BJ (cell line): ENCODE results near the gene ANKRD35. TPM values are rescaled to one million over a fixed set of nuclear protein-coding genes. Genes with fewer than 3 reads are reported as not detected.

Experiments
- CTCF ChIA-PET: fragments of 350-600 bp; formaldehyde crosslinking; extraction: SDS; loops from one replicate; lab custom pipeline; 2021; ENCODE audit warnings: antibody characterized with exemption, inconsistent platforms; lab: Yijun Ruan, JAX
- POLR2A ChIA-PET: fragments of 300-600 bp; sonication (Branson Sonifier 250); formaldehyde crosslinking; extraction: SDS; loops from one replicate; lab custom pipeline; 2021; ENCODE audit warnings: antibody characterized with exemption; lab: Charles Lee
- DNase-seq: peaks from one replicate; pipeline ENCODE4 v3.0.0-alpha.2; 2011; ENCODE audit warnings: low read depth
- H3K27me3 ChIP-seq: 2 replicates; pipeline ENCODE4 v1.6.0; 2011; ENCODE audit warnings: low read length; ENCODE audit not compliant: control insufficient read depth, insufficient read depth
- H3K36me3 ChIP-seq: 2 replicates; pipeline ENCODE4 v1.5.1; 2011; ENCODE audit warnings: low read length; ENCODE audit not compliant: control insufficient read depth, insufficient read depth
- H3K4me3 ChIP-seq: 2 replicates; pipeline ENCODE4 v1.5.1; 2011; ENCODE audit warnings: low read depth, mild to moderate bottlenecking, control low read depth, low read length
- polyA plus RNA-seq: library from polyadenylated mRNA; depleted of rRNA; stranded (reverse); fragments of >200 nt; gene quantifications from 2 replicates; pipeline ENCODE4 v1.2.3, GENCODE V29; 2011
- TF ChIP-seq, protein P1 (sequence below): IDR thresholded peaks from 2 replicates; pipeline ENCODE4 v1.5.1; 2011; ENCODE audit warnings: low read depth, mild to moderate bottlenecking, control low read depth, inconsistent platforms, low read length, moderate library complexity; ENCODE audit not compliant: insufficient read depth

The ANKRD35 gene
- polyA plus RNA-seq, 1 experiment = 1.5 TPM

DNA sequence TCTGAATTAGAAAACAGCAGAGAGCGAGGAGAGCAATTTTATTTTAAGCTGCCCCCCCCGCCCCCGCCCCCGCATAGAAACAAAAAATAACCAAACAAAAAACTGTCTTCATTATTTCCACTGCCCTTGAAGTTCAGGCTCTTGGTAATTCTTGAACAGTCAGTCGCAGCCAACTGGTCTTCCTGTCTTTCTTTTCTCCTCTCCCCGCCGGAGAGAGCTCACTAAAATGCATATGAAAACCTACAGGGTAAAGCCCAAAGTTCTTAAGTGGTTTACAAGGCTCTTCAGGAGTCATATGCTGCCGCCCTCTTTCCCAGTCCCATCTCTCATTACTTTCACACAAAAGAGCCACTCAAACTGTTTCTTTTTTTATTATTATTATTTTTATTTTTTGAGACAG, 1.1 kb upstream of the ANKRD35 start:
- Histone ChIP-seq H3K36me3 (no peaks in the 10 kb centered on the region), H3K27me3 (peaks cover 3% of the 10 kb centered on the region; the same call in 1 of the 2 replicates), H3K4me3 (no peak overlapping the region)
- DNase-seq = no peak
- ChIA-PET POLR2A (no interaction called here), CTCF (interaction anchor here (3.8 kb wide), 1 partner anchor 23 kb away, joined by 19 read pairs; the partner anchor contains the start of gene ITGA10)
- TF ChIP-seq, protein P1, sequence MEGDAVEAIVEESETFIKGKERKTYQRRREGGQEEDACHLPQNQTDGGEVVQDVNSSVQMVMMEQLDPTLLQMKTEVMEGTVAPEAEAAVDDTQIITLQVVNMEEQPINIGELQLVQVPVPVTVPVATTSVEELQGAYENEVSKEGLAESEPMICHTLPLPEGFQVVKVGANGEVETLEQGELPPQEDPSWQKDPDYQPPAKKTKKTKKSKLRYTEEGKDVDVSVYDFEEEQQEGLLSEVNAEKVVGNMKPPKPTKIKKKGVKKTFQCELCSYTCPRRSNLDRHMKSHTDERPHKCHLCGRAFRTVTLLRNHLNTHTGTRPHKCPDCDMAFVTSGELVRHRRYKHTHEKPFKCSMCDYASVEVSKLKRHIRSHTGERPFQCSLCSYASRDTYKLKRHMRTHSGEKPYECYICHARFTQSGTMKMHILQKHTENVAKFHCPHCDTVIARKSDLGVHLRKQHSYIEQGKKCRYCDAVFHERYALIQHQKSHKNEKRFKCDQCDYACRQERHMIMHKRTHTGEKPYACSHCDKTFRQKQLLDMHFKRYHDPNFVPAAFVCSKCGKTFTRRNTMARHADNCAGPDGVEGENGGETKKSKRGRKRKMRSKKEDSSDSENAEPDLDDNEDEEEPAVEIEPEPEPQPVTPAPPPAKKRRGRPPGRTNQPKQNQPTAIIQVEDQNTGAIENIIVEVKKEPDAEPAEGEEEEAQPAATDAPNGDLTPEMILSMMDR = no peak

DNA sequence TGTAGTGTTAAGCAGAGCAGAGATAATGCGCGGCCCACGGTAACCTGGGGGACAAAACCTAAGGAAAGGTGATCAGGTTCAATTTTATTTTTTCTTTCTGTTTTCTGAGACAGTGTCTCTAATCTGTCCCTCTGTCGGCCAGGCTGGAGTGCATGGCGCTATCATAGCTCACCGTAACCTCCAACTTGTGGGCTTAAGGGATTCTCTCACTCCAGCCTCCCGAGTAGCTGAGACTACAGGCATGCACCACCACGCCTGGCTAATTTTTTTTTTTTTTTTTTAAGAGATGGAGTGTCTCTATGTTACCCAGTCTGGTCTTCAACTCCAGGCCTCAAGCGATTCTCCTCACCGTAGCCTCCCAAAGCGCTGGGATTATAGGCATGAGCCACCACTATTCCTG, 724 bp upstream of the ANKRD35 start:
- POLR2A ChIA-PET = no interaction called here

DNA sequence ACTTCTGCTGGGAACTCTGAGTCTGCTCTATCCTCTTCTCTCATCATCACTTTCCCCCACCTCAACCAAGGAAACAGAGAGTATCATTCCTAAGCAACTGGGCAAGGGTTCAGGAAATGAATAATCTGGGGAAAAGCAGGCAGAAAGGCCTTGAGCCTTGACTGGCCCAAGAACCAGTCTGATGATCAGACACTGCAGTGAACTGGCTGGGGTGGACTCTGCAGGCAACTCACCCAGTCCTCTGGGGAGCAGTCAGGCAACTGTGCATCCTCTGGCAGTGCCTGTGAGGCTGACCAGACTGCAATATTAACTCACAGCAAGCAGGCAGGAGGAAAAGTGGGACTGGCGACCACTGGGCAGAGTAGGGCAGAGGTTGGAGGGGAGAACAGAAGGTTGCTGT, 991 bp downstream of the ANKRD35 start:
- H3K4me3 ChIP-seq = no peak overlapping the region
- CTCF ChIA-PET = interaction anchor here (1.2 to 3.8 kb wide), 4 partner anchors 25 to 123 kb away, joined by 3 to 19 read pairs (median 5); partner anchors contain the start of genes ITGA10 and NUDT17
- POLR2A ChIA-PET = no interaction called here
- peaks cover 3% of the 10 kb centered on the region; the same call in 1 of the 2 replicates for H3K27me3 ChIP-seq
- TF ChIP-seq, protein P1 = no peak
- H3K36me3 ChIP-seq = no peaks in the 10 kb centered on the region
- no peak for DNase-seq

More for the DNA sequence above, 724 bp upstream of the ANKRD35 start:
- CTCF ChIA-PET = interaction anchor here (1.2 to 3.8 kb wide), 3 partner anchors 23 to 79 kb away, joined by 3 to 19 read pairs (median 4); partner anchors contain the start of genes ITGA10 and RBM8A
- peaks cover 3% of the 10 kb centered on the region; the same call in 1 of the 2 replicates for H3K27me3 ChIP-seq
- peak overlapping the region; percentile 64 for H3K4me3 ChIP-seq
- TF ChIP-seq, protein P1 = no peak
- DNase-seq = no peak
- H3K36me3 ChIP-seq = no peaks in the 10 kb centered on the region

DNA sequence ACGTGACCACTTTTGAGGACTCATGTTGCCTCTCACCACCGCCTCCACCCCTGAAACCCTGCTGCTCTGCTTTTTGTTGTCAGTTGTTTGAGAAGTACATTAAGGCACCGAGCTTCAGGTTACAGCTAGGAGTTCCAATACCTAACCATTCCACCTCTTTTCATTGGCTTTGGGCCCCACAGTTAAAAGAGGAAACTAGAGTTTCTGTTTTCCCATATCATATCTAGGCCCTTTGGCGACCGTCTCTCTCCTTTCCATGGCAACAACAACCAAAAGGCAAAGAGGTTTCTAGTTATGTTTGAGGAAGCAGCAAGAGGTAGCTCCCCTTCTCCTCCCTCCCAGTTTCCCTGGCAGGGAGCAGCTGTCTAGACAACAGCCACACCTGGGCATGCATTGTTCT, 5.9 kb downstream of the ANKRD35 start:
- TF ChIP-seq, protein P1 = no peak
- Histone ChIP-seq H3K27me3 (no peaks in the 10 kb centered on the region), H3K36me3 (no peaks in the 10 kb centered on the region), H3K4me3 (no peak overlapping the region)
- ChIA-PET POLR2A (interaction anchor here (0.6 kb wide), 1 partner anchor 28 kb away, joined by 3 read pairs; no protein-coding TSS in a partner anchor), CTCF (interaction anchor here (1.0 to 4.1 kb wide), 4 partner anchors 12 to 35 kb away, joined by 4 to 29 read pairs (median 6); partner anchors contain the start of genes NUDT17 and PIAS3)
- DNase-seq = no peak

DNA sequence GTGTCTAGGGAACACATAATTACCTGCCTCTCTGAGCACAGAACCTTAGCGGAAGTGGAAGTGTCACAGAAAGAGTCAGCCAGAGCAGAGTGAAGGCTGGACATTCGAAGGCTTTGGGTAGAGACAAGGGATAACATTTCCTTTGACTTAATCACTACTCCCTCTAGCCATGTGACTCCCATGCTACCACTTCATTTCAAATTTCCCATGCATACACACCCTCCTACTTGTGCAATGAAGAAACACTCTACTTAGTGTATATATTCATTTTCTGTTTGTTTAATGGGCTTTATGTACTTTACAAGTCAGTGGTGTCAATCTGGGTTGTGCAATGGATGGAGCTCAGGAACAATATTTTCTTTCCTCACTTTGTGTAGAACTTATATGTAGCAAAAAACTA, 6.9 kb downstream of the ANKRD35 start:
- Histone ChIP-seq H3K4me3 (no peak overlapping the region), H3K27me3 (no peaks in the 10 kb centered on the region), H3K36me3 (no peaks in the 10 kb centered on the region)
- CTCF ChIA-PET = interaction anchor here (4.1 kb wide), 1 partner anchor 13 kb away, joined by 29 read pairs; no protein-coding TSS in a partner anchor
- no peak for DNase-seq
- POLR2A ChIA-PET = no interaction called here
- TF ChIP-seq, protein P1 = no peak
